Measurements from ENCODE around the gene FAXDC2.
"Not testable (repeated sequence)": the region's sequence is repeated elsewhere in the genome, so short reads cannot be mapped to it uniquely, and the experiment has no call there.

Gene FAXDC2

GRCh38 chr5:154829589-154830218, 20.7 kb downstream of the FAXDC2 start:
- no peak for FAIRE-seq

- no peak for FAIRE-seq
Measured at GRCh38 chr5:154829181-154829588, 21.2 kb downstream of the FAXDC2 start.

GRCh38 chr5:154824070-154824469, 26.3 kb downstream of the FAXDC2 start:
- no peak for FAIRE-seq

- no peak for FAIRE-seq
Measured at GRCh38 chr5:154823605-154824004, 26.8 kb downstream of the FAXDC2 start.

GRCh38 chr5:154822896-154823295, 27.5 kb downstream of the FAXDC2 start:
- not testable (repeated sequence) for FAIRE-seq

- FAIRE-seq: no peak
Measured at GRCh38 chr5:154820383-154820782, 30.0 kb downstream of the FAXDC2 start.

GRCh38 chr5:154819546-154819945, 30.9 kb downstream of the FAXDC2 start:
- FAIRE-seq: no peak

- no peak for FAIRE-seq
Measured at GRCh38 chr5:154818471-154819116, 31.8 kb downstream of the FAXDC2 start.

- FAIRE-seq: no peak
Measured at GRCh38 chr5:154817815-154818214, 32.6 kb downstream of the FAXDC2 start.

- no peak for FAIRE-seq
Measured at GRCh38 chr5:154816891-154817492, 33.4 kb downstream of the FAXDC2 start.

- FAIRE-seq: no peak
Measured at GRCh38 chr5:154815684-154816247, 34.6 kb downstream of the FAXDC2 start.

GRCh38 chr5:154815025-154815424, 35.4 kb downstream of the FAXDC2 start:
- no peak for FAIRE-seq

- FAIRE-seq: no peak
Measured at GRCh38 chr5:154813736-154814135, 36.7 kb downstream of the FAXDC2 start.

GRCh38 chr5:154813158-154813557, 37.2 kb downstream of the FAXDC2 start:
- FAIRE-seq: no peak

- FAIRE-seq: no peak
Measured at GRCh38 chr5:154811653-154812465, 38.5 kb downstream of the FAXDC2 start.

- no peak for FAIRE-seq
Measured at GRCh38 chr5:154811239-154811638, 39.2 kb downstream of the FAXDC2 start.

- no peak for FAIRE-seq
Measured at GRCh38 chr5:154806176-154806575, 44.2 kb downstream of the FAXDC2 start.

- FAIRE-seq: no peak
Measured at GRCh38 chr5:154802050-154802449, 48.4 kb downstream of the FAXDC2 start.

- no peak for FAIRE-seq
Measured at GRCh38 chr5:154801083-154801482, 49.3 kb downstream of the FAXDC2 start.

GRCh38 chr5:154800582-154800981, 49.8 kb downstream of the FAXDC2 start:
- no peak for FAIRE-seq

GRCh38 chr5:154797762-154798161, 52.6 kb downstream of the FAXDC2 start:
- FAIRE-seq: no peak

- no peak for FAIRE-seq
Measured at GRCh38 chr5:154795235-154795596, 55.2 kb downstream of the FAXDC2 start.

Data from endometrium (tissue), 2 donors.